DMS53 treated with DMSO at 0.1 percent for 48 hours (cell line): Measurements from ENCODE around the gene AGO1.
"Not testable (repeated sequence)": the region's sequence is repeated elsewhere in the genome, so short reads cannot be mapped to it uniquely, and the experiment has no call there.

ENCODE experiments used
- DNase-seq: peaks from one replicate; lab custom pipeline; 2025; ENCODE audit not compliant: unreplicated experiment; lab: John Stamatoyannopoulos, UW

The AGO1 gene

GRCh38 chr1:35968396-35968795 is 85.4 kb downstream of the AGO1 start:
- no peak for DNase-seq

DNA sequence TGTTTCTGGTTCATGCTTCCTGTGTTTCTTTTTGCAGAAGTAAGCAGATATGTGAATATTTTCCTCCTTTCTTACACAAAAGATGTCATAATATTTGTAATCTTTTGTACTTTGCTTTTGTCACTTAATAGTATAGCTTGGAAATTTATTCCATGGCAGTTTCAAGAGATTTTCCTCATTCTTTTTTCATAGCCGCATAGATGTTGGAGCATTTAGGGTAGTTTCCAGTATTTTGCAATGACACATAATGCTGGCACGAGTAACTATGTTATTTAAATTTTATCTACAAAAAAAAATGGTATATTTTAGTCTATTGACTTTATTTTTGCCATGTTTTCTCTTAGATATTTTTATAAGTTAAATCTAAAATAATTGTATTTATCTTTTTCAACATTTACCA is 88.6 kb downstream of the AGO1 start:
- no peak for DNase-seq

- DNase-seq, result not testable (repeated sequence)
Observed at GRCh38 chr1:35972631-35973030, 89.6 kb downstream of the AGO1 start.

DNA sequence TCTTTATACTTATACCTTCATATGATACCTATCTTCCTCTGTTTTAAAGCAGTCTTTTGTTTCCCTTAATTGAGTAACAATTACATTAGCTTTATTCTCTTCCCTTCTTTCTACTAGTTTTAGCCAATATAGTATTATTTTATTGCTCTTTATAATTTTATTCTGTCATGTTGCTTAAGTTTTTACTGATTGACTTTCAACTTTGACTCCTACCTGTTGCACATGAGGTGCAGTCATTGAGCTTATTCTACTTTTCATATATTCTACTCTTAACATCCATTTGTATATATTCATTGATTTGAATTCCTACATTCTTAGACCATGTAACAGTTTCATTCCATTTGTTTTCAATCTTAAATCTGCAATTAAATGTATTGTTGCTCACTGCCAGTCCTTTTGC is 97.1 kb downstream of the AGO1 start:
- no peak for DNase-seq
